ENCODE data around the gene SLC8A1.

Gene SLC8A1

GRCh38 chr2:40115894-40116293, 336.0 kb downstream of the SLC8A1 start:
- no peak overlapping the region for H3K27ac ChIP-seq (replicated peaks)
- DNase-seq (ENCODE audit: low read depth in 1 of 2, low spot score in 1 of 2), result no peak
- no peak for TF ChIP-seq REST (IDR thresholded peaks at IDR 0.05; ENCODE audit: insufficient replicate concordance, low read depth)
- TF ChIP-seq CTCF (IDR thresholded peaks at IDR 0.05; ENCODE audit: insufficient read depth, low read length), result no peak
- TF ChIP-seq GABPA (IDR thresholded peaks at IDR 0.05; ENCODE audit: low read depth), result no peak
- TF ChIP-seq POLR2AphosphoS5 (IDR thresholded peaks at IDR 0.05; ENCODE audit: low read depth), result no peak
- H3K4me3 ChIP-seq (replicated peaks; ENCODE audit: insufficient read depth, low read length), result no peak overlapping the region
- no peaks in the 10 kb centered on the region for H3K27me3 ChIP-seq (ENCODE audit: insufficient read depth, poor library complexity, severe bottlenecking)

DNA sequence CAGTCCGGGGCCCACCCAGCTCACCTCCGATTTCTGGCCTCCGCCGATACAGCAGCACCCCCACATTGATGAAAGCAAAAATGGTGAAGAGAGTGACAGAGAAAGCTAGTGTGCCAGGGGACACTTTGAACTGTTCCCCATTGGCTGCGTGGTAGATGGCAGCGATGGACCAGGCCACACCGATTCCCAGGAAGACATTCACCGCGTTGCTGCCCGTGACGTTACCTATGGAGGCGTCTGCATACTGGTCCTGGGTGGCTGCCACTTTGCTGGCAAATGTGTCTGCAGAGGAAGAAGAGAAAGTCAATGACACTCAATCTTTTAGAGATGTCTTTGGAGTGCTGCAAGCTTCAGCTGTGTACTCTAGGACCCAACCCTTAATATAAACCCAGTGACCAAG, 336.5 kb downstream of the SLC8A1 start:
- H3K27me3 ChIP-seq (ENCODE audit: insufficient read depth, poor library complexity, severe bottlenecking), result no peaks in the 10 kb centered on the region
- TF ChIP-seq SPI1 (IDR thresholded peaks at IDR 0.05; ENCODE audit: borderline replicate concordance, low read depth) (no peak), REST (IDR thresholded peaks at IDR 0.05; ENCODE audit: insufficient replicate concordance, low read depth) (no peak), POLR2AphosphoS5 (IDR thresholded peaks at IDR 0.05; ENCODE audit: low read depth) (no peak), GABPA (IDR thresholded peaks at IDR 0.05; ENCODE audit: low read depth) (no peak), CTCF (IDR thresholded peaks at IDR 0.05; ENCODE audit: insufficient read depth, low read length) (no peak)
- no peak overlapping the region for H3K27ac ChIP-seq (replicated peaks)
- no peak overlapping the region for H3K4me3 ChIP-seq (replicated peaks; ENCODE audit: insufficient read depth, low read length)
- DNase-seq (ENCODE audit: low read depth in 1 of 2, low spot score in 1 of 2), result no peak

DNA sequence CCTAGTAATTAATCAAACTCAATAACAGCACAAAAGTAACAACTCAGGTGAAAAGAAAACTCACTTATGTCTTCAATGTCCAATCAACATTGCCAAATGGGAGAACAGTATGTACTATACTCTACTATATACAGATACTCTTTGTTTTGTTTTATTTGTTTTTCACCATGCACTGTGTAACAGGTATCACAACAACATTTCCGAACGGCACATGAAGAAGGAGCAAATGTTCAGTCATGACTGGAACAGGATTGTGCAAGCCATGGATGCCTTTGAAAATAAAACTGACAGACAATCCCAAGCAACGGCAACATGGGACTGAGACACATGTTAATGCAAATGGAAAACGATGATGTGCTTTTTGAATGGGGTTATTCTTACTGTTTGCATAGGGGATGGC, 337.9 kb downstream of the SLC8A1 start:
- TF ChIP-seq CTCF (IDR thresholded peaks at IDR 0.05; ENCODE audit: insufficient read depth, low read length) (no peak), REST (IDR thresholded peaks at IDR 0.05; ENCODE audit: insufficient replicate concordance, low read depth) (no peak), SPI1 (IDR thresholded peaks at IDR 0.05; ENCODE audit: borderline replicate concordance, low read depth) (no peak), POLR2AphosphoS5 (IDR thresholded peaks at IDR 0.05; ENCODE audit: low read depth) (no peak), GABPA (IDR thresholded peaks at IDR 0.05; ENCODE audit: low read depth) (no peak)
- no peak overlapping the region for H3K4me3 ChIP-seq (replicated peaks; ENCODE audit: insufficient read depth, low read length)
- no peak for DNase-seq (ENCODE audit: low read depth in 1 of 2, low spot score in 1 of 2)
- H3K27me3 ChIP-seq (ENCODE audit: insufficient read depth, poor library complexity, severe bottlenecking), result no peaks in the 10 kb centered on the region
- no peak overlapping the region for H3K27ac ChIP-seq (replicated peaks)

Data from HL-60 (cell line).